Activated CD4-positive, alpha-beta T cell treated with anti-CD3 and anti-CD28 coated beads for 36 hours (primary cell): ENCODE data around the gene GNGT2. TPM values are rescaled to one million over a fixed set of nuclear protein-coding genes. Genes with fewer than 3 reads are reported as not detected.

Source experiments
- ATAC-seq: fragments of 200-7000 bp; cut with Tn5 transposase; one replicate; pipeline ENCODE4 v1.10.0; 2021; ENCODE audit warnings: mild to moderate bottlenecking, moderate library complexity
- CTCF ChIA-PET: fragments of 350-600 bp; sonication (Branson Sonifier 250); formaldehyde crosslinking; loops from one replicate; lab custom pipeline; 2021; ENCODE audit warnings: antibody characterized with exemption; lab: Charles Lee
- POLR2A ChIA-PET: fragments of 350-600 bp; sonication (Branson Sonifier 250); formaldehyde crosslinking; loops from one replicate; lab custom pipeline; 2021; ENCODE audit warnings: antibody characterized with exemption, inconsistent platforms; lab: Charles Lee
- DNase-seq: peaks from one replicate; pipeline ENCODE4 v3.0.0-alpha.2; 2020
- H3K27ac Mint-ChIP-seq: one replicate; pipeline ENCODE4 v1.8.0; 2021; ENCODE audit warnings: mixed read lengths
- H3K27me3 Mint-ChIP-seq: one replicate; pipeline ENCODE4 v1.8.0; 2021; ENCODE audit warnings: mixed read lengths
- H3K36me3 Mint-ChIP-seq: one replicate; pipeline ENCODE4 v1.8.0; 2021; ENCODE audit warnings: low read depth, mixed read lengths
- H3K4me1 Mint-ChIP-seq: one replicate; pipeline ENCODE4 v1.8.0; 2021; ENCODE audit warnings: mixed read lengths
- H3K4me3 Mint-ChIP-seq: one replicate; pipeline ENCODE4 v1.8.0; 2021; ENCODE audit warnings: mild to moderate bottlenecking, moderate library complexity, mixed read lengths
- H3K9me3 Mint-ChIP-seq: one replicate; pipeline ENCODE4 v1.8.0; 2021; ENCODE audit warnings: low read depth, mixed read lengths
- intact Hi-C, 2 experiments: fragments of 100-400 bp; cut with DNase I in 1 of 2; cut with micrococcal nuclease in 1 of 2; formaldehyde crosslinking; loops; one replicate each; pipeline versions ENCODE4 v1.14.2 to v1.15.1; 2022 to 2024; cut with DNase I, micrococcal nuclease
- total RNA-seq, 2 experiments: library from RNA; stranded (reverse); gene quantifications; one replicate each; pipeline ENCODE4 v1.2.3, GENCODE V29; 2021

Gene GNGT2
- total RNA-seq, 2 experiments from 2014 or later: 27.3 to 27.7 TPM

GRCh38 chr17:49218941-49219913 is 8.9 kb upstream of the GNGT2 start:
- H3K27ac Mint-ChIP-seq: peak overlapping the region; percentile 81
- ChIA-PET POLR2A (interaction anchor here (0.6 kb wide), 1 partner anchor 26 kb away, joined by 3 read pairs; no protein-coding TSS in a partner anchor), CTCF (interaction anchor here (1.3 to 2.6 kb wide), 2 partner anchors 19 to 28 kb away, joined by 4 to 11 read pairs; no protein-coding TSS in a partner anchor)
- peak; percentile 42 for ATAC-seq
- peaks cover 59% of the 10 kb centered on the region for H3K36me3 Mint-ChIP-seq
- peak; percentile 61 for DNase-seq
- H3K27me3 Mint-ChIP-seq: no peaks in the 10 kb centered on the region
- H3K4me3 Mint-ChIP-seq: peak overlapping the region; percentile 9
- intact Hi-C loops: loop anchor here (1.0 to 2.0 kb wide), 2 partner anchors 9 to 26 kb away; partner anchors contain the start of genes ABI3 (in 1 of the 2) and GNGT2 (in 1 of the 2)
- H3K4me1 Mint-ChIP-seq: peaks cover 61% of the 10 kb centered on the region
- H3K9me3 Mint-ChIP-seq: no peaks in the 10 kb centered on the region

DNA sequence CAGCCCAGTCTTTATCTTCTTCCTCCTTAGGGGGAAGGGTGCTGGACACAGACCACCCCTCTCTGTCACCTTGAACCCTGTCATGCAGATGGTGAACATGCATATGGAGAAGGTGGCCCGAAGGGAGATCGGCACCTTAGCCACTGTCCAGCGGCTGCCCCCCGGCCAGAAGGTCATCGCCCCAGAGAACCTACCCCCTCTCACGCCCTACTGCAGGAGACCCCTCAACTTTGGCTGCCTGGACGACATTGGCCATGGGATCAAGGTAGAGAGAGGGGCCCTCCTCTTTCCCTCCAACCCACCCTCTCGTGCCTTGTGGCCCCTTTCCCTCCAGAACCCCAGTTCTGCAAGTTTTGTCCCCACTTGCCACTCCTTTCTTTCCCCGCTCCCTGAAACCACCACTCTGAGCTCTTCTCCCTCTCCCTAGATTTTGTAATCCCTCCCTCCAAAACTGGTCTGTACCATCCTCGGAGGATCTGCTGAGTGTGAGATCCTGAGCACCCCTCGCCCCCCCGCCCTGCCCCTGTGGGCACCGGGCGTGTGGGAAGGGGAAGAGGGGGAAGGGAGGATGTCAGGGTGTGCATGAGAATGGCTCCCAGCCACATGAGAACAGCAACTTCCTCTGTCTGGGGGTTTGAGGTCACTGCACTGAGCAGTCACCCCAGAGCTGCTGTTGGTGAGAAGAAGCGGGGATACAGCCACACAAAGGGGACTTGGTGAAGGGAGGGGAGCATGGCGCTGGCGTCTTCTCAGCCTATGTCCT is 7.5 kb upstream of the GNGT2 start:
- ChIA-PET POLR2A (no interaction called here), CTCF (interaction anchor here (1.1 to 2.6 kb wide), 3 partner anchors 10 to 26 kb away, joined by 4 to 11 read pairs (median 4); no protein-coding TSS in a partner anchor)
- peak; percentile 73 for ATAC-seq
- Mint-ChIP-seq H3K27ac (peak overlapping the region; percentile 86), H3K27me3 (no peaks in the 10 kb centered on the region), H3K4me1 (peaks cover 63% of the 10 kb centered on the region), H3K36me3 (peaks cover 56% of the 10 kb centered on the region), H3K9me3 (no peaks in the 10 kb centered on the region), H3K4me3 (peak overlapping the region; percentile 54)
- peak; percentile 66 for DNase-seq
- intact Hi-C loops: loop anchor here (1.0 to 2.0 kb wide), 2 partner anchors 8 to 25 kb away; partner anchors contain the start of genes ABI3 (in 1 of the 2) and GNGT2 (in 1 of the 2)

- H3K36me3 Mint-ChIP-seq: peaks cover 51% of the 10 kb centered on the region
- H3K4me3 Mint-ChIP-seq: no peak overlapping the region
- H3K27me3 Mint-ChIP-seq: no peaks in the 10 kb centered on the region
- H3K4me1 Mint-ChIP-seq: peaks cover 70% of the 10 kb centered on the region
- peak overlapping the region; percentile 8 for H3K27ac Mint-ChIP-seq
- intact Hi-C loops: no loop called here
- DNase-seq (no peak), ATAC-seq (no peak)
- CTCF ChIA-PET: interaction anchor here (1.1 to 2.6 kb wide), 2 partner anchors 9 to 25 kb away, joined by 4 to 11 read pairs; no protein-coding TSS in a partner anchor
- H3K9me3 Mint-ChIP-seq: no peaks in the 10 kb centered on the region
- POLR2A ChIA-PET: no interaction called here
Measured at GRCh38 chr17:49216953-49217650, 6.7 kb upstream of the GNGT2 start.

DNA sequence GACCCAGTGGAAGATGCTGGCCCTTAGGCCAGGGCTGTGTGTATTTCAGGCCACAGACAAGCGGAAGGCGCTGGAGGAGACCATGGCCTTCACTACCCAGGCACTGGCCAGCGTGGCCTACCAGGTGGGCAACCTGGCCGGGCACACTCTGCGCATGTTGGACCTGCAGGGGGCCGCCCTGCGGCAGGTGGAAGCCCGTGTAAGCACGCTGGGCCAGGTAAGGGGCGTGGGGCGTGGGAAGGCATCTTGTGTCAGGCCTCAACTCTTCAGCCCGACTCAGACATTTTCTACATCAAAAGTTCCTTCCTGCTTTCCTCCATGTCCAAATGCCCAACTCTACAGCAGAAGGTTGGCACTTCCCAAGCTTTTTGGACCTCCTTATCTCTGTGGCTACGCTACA is 6.1 kb upstream of the GNGT2 start:
- ChIA-PET POLR2A (no interaction called here), CTCF (interaction anchor here (2.6 kb wide), 1 partner anchor 25 kb away, joined by 11 read pairs; no protein-coding TSS in a partner anchor)
- H3K4me3 Mint-ChIP-seq: no peak overlapping the region
- no peaks in the 10 kb centered on the region for H3K9me3 Mint-ChIP-seq
- no peak for DNase-seq
- H3K36me3 Mint-ChIP-seq: peaks cover 49% of the 10 kb centered on the region
- no peak for ATAC-seq
- H3K27me3 Mint-ChIP-seq: no peaks in the 10 kb centered on the region
- peaks cover 71% of the 10 kb centered on the region for H3K4me1 Mint-ChIP-seq
- peak overlapping the region; percentile 81 for H3K27ac Mint-ChIP-seq
- intact Hi-C loops: no loop called here

GRCh38 chr17:49214676-49215360 is 4.4 kb upstream of the GNGT2 start:
- peak; percentile 51 for DNase-seq
- Mint-ChIP-seq H3K4me1 (peaks cover 83% of the 10 kb centered on the region), H3K4me3 (peak overlapping the region; percentile 46), H3K36me3 (peaks cover 43% of the 10 kb centered on the region), H3K9me3 (no peaks in the 10 kb centered on the region), H3K27me3 (no peaks in the 10 kb centered on the region), H3K27ac (peak overlapping the region; percentile 86)
- intact Hi-C loops: no loop called here
- POLR2A ChIA-PET: interaction anchor here (1.2 to 1.4 kb wide), 2 partner anchors 10 to 22 kb away, joined by 3 read pairs; no protein-coding TSS in a partner anchor
- ATAC-seq: no peak
- CTCF ChIA-PET: interaction anchor here (0.7 to 2.5 kb wide), 7 partner anchors 9 to 100 kb away, joined by 3 to 20 read pairs (median 4); no protein-coding TSS in a partner anchor

DNA sequence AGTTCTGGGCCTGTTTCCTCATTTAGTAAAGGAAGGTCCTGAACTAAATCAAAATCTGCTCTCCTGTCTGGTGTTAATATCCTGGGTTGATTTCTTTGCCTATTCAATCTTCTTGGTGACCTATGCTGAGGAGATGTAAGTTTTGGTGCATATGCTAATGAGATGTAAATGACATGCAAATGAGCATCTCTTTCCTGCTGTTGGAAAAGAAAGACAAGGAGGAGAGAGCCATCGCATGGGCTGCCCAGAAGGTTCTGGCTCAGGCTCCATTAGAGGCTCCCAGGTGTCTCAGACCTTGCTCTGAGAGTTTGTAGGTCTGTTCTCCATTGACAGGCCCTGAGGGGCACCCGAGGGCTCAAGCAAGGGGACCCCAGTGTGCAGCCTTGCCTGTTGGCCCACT is 3.5 kb upstream of the GNGT2 start:
- DNase-seq: no peak
- no peak overlapping the region for H3K4me3 Mint-ChIP-seq
- intact Hi-C loops: no loop called here
- ATAC-seq: no peak
- ChIA-PET CTCF (interaction anchor here (0.8 to 2.5 kb wide), 3 partner anchors 13 to 22 kb away, joined by 3 to 20 read pairs (median 4); no protein-coding TSS in a partner anchor), POLR2A (no interaction called here)
- peaks cover 83% of the 10 kb centered on the region for H3K4me1 Mint-ChIP-seq
- peak overlapping the region; percentile 10 for H3K27ac Mint-ChIP-seq
- no peaks in the 10 kb centered on the region for H3K9me3 Mint-ChIP-seq
- peaks cover 34% of the 10 kb centered on the region for H3K36me3 Mint-ChIP-seq
- H3K27me3 Mint-ChIP-seq: no peaks in the 10 kb centered on the region

DNA sequence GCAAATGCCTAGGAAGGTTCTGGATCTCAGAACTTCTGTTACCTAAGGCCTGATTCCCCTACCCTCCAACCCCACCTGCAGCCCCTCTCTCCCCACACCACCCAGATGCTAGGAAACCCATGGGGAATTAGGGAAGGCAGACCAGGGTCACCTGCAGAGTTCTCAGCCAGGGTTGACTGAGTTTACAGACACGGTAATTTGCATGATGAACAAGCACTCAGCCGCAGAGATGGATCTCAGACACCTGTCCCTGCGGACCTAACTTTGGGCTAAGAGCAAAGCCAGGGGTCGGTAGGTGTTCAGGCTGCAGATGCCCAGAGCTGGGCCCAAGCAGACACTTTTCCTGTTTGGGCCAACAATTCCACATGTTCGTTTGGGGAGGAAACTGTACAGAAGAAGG is 3.0 kb upstream of the GNGT2 start:
- no peak for ATAC-seq
- H3K27ac Mint-ChIP-seq: no peak overlapping the region
- no peak overlapping the region for H3K4me3 Mint-ChIP-seq
- H3K9me3 Mint-ChIP-seq: no peaks in the 10 kb centered on the region
- H3K36me3 Mint-ChIP-seq: peaks cover 32% of the 10 kb centered on the region
- ChIA-PET POLR2A (no interaction called here), CTCF (interaction anchor here (2.2 to 4.7 kb wide), 3 partner anchors 9 to 21 kb away, joined by 12 to 61 read pairs (median 13); no protein-coding TSS in a partner anchor)
- peaks cover 82% of the 10 kb centered on the region for H3K4me1 Mint-ChIP-seq
- H3K27me3 Mint-ChIP-seq: no peaks in the 10 kb centered on the region
- no peak for DNase-seq
- intact Hi-C loops: no loop called here

DNA sequence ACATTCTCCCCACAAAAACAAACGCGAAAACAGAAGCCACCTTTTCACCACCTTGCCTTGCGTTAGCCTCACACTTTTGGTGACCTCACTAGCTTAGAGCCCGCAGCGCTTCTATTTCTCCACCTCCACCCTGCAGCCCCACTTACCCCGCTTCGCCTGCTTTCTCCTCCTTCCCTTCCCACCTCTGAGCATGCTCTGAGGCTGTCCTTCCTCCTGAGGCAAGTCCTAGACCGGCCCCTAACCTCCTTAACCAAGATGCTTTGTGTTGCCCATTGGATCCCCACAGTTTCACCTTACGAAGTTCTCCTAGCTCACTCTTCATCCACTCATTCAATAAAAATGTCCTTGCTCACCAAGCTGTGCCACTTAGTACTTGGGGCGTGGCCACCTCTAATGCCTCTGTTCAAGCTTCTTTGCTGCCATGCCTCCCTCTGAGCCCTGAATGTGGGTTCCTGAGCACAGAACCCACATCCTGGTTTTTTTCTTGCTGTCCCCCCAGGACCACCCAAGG is 1.3 kb downstream of the GNGT2 start:
- CTCF ChIA-PET: interaction anchor here (0.6 to 4.7 kb wide), 8 partner anchors 9 to 29 kb away, joined by 3 to 61 read pairs (median 5); no protein-coding TSS in a partner anchor
- intact Hi-C loops: no loop called here
- H3K4me1 Mint-ChIP-seq: peaks cover 50% of the 10 kb centered on the region
- POLR2A ChIA-PET: interaction anchor here (1.2 kb wide), 1 partner anchor 13 kb away, joined by 4 read pairs; no protein-coding TSS in a partner anchor
- peaks cover 19% of the 10 kb centered on the region for H3K36me3 Mint-ChIP-seq
- no peaks in the 10 kb centered on the region for H3K27me3 Mint-ChIP-seq
- ATAC-seq (peak; percentile 27), DNase-seq (no peak)
- peak overlapping the region; percentile 86 for H3K4me3 Mint-ChIP-seq
- H3K27ac Mint-ChIP-seq: peak overlapping the region; percentile 97
- no peaks in the 10 kb centered on the region for H3K9me3 Mint-ChIP-seq

GRCh38 chr17:49204516-49204915 is 5.9 kb downstream of the GNGT2 start:
- Mint-ChIP-seq H3K9me3 (no peaks in the 10 kb centered on the region), H3K27ac (no peak overlapping the region), H3K4me3 (no peak overlapping the region), H3K36me3 (peaks cover 23% of the 10 kb centered on the region), H3K4me1 (peaks cover 14% of the 10 kb centered on the region), H3K27me3 (no peaks in the 10 kb centered on the region)
- ChIA-PET POLR2A (interaction anchor here (1.2 kb wide), 1 partner anchor 10 kb away, joined by 3 read pairs; no protein-coding TSS in a partner anchor), CTCF (interaction anchor here (0.7 to 0.9 kb wide), 2 partner anchors 8 to 12 kb away, joined by 3 to 4 read pairs; no protein-coding TSS in a partner anchor)
- intact Hi-C loops: no loop called here
- no peak for DNase-seq
- no peak for ATAC-seq
